ENCODE measurements around the gene LRRC26.

LRRC26 gene

DNA sequence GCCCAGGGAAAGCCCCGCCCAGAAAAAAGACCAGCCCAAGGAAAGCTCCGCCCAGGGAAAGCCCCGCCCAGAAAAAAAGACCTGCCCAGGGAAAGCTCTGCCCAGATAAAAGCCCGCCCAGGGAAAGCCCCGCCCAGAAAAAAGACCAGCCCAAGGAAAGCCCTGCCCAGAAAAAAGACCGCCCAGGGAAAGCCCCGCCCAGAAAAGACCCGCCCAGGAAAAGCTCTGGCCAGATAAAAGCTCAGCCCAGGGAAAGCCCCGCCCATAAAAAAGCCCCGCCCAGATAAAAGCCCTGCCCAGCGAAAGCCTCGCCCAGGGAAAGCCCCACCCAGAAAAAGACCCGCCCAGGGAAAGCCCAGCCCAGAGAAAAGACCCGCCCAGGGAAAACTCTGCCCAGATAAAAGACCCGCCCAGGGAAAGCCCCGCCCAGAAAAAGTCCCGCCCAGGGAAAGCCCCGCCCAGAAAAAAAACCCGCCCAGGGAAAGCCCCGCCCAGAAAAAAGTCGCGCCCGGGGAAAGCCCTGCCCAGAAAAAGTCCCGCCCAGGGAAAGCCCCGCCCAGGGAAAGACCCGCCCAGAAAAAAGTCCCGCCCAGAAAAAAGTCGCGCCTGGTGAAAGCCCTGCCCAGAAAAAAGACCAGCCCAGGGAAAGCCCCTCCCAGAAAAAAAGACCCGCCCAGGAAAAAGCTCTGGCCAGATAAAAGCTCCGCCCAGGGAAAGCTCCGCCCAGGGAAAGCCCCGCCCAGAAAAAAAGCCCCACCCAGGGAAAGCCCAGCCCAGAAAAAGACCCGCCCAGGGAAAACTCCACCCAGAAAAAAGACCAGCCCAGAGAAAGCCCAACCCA lies 19.0 kb downstream of the LRRC26 start:
- no peak for DNase-seq (ENCODE audit: low spot score)

DNA sequence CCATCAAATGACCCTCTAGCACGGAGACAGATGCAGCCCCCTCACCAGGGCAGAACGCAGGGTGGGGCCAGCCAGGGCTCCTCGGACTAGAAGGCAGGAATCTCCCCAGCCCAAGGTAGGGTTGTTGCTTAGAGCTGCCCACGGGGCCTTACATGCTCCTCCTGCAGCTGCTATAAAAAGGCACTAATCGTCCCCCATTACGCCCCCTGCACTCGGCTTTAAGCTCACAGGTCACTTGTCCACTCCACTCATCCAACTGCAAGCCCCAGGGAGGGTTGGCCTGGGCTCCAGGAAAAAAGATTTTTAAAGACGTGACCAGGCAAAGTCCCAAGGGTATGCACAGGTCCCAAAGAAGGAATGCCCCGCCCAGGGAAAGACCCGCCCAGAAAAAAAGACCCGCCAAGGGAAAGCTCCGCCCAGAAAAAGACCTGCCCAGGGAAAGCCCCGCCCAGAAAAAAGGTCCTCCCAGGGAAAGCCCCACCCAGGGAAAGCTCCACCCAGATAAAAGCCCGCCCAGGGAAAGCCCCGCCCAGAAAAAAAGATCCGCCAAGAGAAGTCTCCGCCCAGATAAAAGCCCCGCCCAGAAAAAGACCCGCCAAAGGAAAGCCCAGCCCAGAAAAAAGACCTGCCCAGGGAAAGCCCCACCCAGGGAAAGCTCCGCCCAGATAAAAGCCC lies 19.8 kb downstream of the LRRC26 start:
- no peak for DNase-seq (ENCODE audit: low spot score)

DNA sequence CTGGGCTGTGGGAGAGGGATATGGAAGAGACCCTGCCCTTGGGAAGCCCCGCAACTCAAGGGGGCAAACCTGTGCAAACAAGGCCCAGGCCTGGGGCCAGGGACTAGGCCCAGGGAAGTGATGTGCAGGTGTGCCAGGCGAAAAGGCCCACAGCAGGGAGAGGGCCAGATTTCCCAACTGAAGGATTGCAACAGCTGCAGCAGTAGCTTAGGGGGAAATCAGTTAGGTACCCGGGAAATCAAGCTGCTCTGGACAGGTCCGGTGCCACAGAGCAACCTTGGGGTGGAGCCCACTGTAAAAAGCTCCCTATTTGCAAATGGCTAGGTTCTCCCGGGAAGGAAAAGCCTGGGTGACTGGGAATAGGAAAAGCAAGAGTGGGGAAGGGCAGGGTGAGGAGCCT lies 20.5 kb downstream of the LRRC26 start:
- no peak for DNase-seq (ENCODE audit: low spot score)

DNA sequence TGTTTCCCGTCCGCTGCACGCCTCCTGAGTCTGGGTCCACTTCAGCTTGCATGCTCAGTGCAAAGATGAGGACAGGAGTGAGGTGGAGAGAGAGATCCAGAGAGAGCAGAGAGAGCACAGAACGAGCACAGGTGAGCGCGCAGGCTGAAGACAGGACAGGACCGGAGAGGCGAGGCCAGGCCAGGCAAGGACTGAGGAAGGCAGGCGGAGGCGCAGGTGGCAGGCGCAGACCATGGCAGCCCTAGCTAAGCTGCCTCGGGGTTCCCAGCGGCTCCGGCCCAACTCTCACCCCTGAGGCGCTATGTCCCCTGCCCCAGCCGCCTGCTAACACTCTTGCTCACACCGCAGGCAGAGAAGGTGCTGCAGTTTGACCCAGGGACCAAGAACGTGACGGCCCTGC lies 21.2 kb downstream of the LRRC26 start:
- no peak for DNase-seq (ENCODE audit: low spot score)

DNA sequence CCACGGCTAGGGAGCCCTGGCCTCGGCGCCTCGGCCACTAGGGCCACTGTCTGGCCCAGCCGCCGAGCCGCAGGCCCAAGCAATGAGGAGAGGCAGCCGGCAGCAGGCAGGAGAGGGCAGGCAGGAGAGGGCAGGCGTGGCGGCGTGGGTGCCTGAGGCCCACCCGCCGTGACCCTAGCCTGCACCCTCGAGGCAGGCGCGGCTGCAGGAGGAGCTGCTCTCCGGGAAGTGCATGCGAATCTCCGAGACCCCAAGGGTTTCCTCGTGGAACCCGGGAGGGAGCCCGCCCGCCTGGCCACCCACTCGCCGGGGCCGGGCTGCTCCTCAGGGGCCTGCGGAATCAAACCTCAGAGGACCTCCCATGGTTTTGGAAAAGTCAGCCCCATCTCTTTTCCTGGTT lies 21.6 kb downstream of the LRRC26 start:
- no peak for DNase-seq (ENCODE audit: low spot score)

DNA sequence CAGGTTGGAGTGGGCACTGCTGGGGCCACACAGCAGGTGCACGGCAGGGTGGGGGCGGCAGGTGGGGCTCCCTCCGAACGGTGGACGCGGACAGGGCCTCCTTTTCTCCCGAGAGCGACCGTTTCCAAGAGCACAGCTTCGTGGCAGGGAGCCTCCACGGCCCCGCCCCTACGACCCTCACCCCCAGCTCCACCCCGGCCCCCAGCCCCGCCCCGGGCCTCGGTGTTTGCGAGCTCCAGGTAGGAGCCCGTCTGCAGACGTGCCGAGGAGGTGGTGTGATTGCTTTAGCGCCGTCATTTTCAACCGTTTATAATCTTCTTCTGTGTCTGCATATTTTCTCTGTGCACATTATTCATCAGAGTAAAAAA lies 22.1 kb downstream of the LRRC26 start:
- no peak for DNase-seq (ENCODE audit: low spot score)

DNA sequence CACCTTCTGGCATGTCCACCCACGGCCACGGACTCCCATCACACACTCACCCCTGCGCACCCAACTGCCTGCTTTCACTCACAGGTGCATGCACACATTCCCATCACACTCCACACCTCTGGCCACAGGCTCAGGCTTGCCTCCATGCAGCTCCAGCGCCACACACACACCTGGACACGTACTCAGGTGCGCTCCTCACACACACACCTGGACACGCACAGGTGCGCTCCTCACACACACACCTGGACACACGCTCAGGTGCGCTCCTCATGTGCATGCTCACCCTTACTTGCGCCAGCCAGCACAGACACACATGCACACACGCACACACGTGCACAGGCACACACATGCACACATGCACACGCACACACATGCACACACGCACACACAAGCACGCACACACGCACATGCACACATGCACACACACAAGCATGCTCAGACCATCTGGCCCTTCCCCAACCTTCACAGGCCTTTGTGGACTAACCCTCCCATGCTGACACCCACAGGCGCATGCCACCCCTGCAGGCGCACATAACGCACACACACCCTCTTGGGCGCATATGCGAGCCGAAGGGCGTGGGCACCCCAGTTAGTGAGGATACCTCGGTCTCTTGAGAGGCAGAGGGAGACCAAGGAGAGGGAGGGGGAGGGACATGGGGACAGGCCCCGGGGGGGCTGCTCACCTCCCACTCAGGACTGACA lies 22.6 kb downstream of the LRRC26 start:
- DNase-seq (ENCODE audit: low spot score) = no peak

DNA sequence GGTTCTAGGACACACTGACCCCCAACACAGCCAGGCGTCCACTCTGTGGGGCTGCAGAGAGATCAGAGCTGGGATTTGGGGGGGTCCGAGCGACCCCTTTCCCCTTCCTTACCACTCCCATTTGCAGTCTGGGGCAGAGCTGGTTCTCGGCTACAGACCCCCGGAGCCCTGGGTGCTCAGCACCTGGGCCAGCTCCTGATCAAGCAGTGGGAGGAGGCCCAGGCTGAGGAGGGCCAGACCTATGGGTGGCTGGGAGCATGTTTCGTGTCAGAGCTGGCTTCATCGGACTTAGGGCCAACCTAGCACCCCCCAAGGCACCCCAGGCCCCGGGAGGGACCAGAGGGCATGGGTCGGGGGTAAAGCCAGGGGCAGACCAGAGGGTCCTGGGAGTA lies 23.3 kb downstream of the LRRC26 start:
- DNase-seq (ENCODE audit: low spot score) = no peak

DNA sequence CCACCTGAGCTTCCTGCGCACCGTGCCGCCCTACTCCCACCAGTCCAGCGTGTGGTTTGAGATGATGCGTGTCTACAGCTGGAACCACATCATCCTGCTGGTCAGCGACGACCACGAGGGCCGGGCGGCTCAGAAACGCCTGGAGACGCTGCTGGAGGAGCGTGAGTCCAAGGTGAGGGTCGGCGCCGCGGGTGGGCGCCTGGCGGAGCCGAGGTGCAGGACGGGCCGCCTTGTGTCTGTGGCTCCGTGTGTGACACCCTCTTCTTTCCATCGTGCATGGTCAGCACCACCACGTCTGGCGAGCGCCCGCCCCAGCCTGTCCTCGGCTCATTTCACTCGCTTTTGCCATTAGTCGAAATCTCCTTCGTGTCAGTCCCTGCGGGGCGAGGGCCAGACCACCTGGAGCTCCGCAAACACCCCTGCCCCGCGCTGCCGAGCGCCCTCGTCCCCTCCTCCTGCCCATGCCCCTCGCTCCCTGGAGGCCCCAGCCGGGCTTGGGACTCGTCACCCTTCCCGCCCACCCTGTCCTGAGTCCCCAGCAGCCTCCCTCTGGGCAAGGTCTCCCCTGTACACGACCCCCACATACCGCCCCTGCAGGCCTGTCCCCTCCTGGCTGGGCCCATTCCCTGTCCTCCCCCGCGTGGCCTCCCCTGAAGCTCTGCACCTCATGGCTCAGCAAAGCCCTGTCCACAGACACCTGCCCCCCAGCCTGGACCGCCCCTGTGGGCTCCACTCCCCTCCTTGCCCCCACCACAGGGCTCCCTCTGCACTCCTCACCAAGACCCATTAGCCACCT lies 23.9 kb downstream of the LRRC26 start:
- DNase-seq (ENCODE audit: low spot score) = no peak

DNA sequence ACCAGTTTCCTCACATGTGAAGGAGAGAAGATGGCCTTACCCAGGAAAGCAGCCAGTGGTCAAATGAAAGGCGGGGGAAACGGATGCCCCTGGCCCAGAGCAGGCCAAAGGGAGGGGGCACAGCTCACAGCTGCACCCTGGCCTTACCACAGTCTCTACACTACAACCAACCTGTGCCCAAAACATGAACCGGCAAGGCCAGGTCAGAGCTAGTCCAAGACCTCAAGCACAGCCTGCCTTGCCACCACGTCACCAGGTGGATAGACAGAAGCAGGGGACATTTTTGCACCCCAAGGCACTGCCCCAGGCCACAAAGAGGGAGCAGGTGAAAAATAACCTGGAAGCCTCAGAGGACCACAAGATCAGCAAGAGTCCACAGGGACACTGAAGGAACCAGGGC lies 26.4 kb downstream of the LRRC26 start:
- no peak for DNase-seq (ENCODE audit: low spot score)

DNA sequence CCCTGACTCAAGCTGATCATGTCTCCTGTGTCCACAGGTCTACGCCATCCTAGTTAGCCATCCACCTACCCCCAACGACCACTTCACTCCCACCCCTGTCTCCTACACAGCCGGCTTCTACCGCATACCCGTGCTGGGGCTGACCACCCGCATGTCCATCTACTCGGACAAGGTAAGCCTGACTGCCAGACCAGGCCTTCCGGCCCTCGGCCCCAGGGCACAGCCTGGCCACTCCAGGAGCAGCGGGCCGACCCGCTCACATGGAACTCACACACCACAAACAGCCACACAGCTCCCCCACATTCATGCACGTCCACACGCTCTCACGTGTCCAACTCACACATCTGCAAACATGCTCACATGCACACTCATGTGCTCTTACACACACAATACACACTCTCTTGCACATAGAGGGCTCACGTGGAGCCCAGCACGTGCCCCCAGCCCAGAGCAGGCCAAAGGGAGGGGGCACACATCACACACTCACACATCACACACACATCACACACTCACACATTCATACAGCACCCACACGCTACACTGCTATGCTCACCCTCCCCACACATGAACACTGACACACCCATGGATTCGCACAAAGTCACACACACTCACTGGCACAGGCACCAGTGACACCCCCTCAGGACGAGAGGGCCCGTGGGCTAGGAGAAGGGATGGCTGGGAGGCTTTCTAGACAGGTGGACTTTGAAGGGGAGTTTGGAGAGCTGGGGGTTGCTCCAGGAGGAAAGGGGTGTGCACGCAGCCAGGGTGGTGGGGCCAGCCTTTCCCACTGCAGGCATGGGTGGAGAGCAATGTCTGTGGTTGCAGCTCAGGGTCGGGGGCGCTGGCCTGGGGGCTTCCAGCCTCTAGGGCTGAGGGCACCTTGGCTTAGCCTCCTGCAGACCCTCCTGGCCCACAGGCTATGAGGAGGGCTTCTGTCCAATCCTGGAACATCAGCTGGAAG lies 27.6 kb downstream of the LRRC26 start:
- no peak for DNase-seq (ENCODE audit: low spot score)

DNA sequence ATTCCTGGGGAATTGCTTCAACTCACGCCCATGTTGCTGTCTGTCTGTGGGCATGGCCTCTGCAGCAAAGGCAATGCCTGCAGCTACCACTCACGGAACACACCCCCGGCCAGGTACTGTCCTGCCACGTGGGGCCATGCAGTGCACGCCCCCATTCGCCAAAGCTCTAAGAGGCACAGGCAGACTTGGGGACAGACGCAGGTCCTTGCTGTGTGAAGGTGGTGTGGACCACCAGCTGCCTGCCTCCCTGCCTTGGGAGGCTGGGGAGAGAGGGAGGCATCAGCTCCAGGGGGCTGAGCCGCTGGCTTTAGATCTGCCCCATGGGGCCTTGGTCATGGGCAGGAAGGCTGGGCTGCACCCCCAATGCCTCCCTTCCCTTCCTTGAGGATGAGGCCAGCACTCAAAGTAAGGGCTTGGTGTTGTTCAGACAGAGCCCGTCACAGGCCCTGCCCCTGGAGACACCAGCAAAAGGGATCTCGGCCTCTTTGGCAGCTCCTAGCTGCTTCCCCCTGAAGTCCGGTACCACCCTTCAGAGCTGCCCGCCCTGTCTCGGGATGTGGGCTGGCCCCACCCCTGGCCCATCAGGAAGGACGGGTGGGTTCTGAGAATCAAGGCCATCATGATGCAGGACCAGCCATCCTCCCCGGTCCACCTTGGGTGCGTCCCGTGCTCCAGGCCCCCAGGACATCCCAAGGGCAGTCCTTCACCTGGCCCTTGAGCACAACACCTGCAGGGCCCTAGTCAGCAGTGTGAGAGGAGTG lies 28.6 kb downstream of the LRRC26 start:
- DNase-seq (ENCODE audit: low spot score) = no peak

DNA sequence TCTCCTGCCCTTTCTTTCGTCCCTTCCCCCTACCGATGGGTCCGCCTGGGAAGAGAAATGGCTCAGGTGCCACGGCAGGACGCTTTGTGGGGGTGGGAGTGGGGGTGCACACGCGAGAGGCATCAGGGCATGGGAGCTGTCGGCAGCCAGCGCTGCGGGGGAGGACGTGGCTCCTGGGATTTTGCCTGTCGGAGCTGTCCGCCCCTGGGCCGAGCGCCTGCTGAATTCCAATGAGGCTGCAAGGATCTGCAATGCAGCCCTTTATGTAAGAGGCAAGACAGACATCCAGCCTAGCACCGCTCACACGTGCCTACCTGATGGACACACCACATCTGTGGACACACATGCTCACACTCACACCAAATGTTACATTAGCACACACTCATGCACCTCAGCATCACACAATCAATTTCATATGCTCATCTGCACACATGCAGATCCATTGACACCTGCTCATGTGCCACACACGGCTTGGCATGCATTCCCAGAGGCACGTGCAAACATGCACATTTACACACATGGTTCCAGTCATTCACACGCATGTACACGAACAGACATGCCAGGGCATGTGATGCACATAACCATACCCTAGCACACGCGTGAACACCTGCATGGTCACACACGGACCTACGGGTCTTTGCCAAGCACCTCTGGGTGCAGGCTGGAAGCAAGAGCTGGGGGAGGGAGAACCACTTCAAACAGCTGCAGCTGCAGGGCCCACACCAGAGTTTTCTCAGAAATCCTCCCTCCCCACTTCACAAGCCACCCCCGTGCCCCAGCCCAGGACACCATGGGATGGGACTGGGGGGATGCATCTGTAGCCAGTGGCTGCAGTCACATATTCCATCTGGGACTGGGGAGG lies 29.5 kb downstream of the LRRC26 start:
- no peak for DNase-seq (ENCODE audit: low spot score)

DNA sequence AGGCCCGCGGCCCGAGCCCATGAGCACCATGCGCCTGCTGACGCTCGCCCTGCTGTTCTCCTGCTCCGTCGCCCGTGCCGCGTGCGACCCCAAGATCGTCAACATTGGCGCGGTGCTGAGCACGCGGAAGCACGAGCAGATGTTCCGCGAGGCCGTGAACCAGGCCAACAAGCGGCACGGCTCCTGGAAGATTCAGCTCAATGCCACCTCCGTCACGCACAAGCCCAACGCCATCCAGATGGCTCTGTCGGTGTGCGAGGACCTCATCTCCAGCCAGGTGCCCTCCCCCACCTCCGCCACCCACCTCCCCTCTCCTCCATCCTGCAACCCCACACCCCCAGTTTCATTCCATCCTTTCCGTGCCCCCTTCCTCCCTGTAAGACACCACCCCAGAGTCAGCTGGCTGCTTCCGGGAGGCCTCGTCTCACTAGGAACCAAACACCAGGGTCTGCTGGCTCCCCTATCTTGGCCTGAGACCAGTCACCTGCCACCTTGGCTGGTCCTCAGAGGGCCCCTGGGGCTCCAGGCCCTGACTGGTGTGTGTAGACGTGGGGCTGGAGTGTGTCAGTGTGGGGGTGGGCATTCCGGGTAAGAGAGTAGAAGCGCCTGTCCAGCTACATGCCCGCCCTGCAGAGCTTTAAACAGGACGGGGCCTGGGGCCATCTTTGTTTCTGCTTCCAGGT lies 30.2 kb downstream of the LRRC26 start:
- DNase-seq (ENCODE audit: low spot score) = no peak

DNA sequence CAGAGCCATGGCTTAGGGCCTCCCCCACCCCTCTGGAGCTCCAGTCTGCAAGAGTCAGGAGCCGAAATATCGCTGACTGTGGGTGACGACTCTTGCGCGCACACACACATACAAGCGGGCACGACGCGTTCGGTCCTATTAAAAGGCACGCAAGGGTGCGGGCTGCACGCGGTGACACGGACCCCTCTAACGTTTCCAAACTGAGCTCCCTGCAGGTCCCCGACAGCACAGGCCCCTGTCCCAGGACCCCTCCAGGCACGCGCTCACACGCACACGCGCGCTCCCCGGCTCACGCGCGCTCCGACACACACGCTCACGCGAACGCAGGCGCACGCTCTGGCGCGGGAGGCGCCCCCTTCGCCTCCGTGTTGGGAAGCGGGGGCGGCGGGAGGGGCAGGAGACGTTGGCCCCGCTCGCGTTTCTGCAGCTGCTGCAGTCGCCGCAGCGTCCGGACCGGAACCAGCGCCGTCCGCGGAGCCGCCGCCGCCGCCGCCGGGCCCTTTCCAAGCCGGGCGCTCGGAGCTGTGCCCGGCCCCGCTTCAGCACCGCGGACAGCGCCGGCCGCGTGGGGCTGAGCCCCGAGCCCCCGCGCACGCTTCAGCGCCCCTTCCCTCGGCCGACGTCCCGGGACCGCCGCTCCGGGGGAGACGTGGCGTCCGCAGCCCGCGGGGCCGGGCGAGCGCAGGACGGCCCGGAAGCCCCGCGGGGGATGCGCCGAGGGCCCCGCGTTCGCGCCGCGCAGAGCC lies 31.0 kb downstream of the LRRC26 start, which contains the start of gene GRIN1:
GRIN1 (plus strand) TSS at position 433 of the 746 bp plus-strand sequence. CDS start 333 bp downstream, outside the sequence.
- no peak for DNase-seq (ENCODE audit: low spot score)

DNA sequence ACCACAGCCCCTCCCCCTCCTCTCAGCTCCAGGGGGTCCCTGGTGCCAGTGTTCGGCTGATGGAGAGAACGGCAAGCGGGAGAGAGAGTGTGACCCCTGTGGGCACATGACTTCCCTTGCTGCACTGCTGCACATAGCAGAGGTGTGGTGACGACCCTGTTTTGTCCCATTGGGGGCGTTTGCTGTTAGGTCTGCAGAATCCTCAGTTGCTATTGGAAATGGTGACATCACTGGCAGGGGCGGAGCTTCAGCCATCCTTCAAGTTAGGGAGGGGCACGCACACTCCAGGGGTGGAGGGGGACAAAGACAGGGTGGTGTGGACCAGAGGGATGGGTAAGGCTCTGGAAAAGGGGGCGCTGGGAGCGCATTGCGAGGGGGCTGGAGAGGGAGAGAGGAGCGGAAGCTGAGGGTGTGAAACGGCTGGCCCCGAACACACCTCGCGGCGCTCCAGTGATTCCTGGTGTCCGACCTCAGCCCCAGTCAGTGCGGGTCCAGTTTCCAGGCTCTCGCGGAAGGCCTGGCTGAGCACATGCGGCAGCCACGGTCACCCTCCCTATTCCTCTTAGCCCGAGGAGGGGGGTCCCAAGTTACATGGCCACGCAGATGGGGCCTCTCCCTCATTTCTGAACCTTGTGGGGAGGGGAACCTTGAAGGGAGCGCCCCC lies 31.7 kb downstream of the LRRC26 start:
- DNase-seq (ENCODE audit: low spot score) = no peak

DNA sequence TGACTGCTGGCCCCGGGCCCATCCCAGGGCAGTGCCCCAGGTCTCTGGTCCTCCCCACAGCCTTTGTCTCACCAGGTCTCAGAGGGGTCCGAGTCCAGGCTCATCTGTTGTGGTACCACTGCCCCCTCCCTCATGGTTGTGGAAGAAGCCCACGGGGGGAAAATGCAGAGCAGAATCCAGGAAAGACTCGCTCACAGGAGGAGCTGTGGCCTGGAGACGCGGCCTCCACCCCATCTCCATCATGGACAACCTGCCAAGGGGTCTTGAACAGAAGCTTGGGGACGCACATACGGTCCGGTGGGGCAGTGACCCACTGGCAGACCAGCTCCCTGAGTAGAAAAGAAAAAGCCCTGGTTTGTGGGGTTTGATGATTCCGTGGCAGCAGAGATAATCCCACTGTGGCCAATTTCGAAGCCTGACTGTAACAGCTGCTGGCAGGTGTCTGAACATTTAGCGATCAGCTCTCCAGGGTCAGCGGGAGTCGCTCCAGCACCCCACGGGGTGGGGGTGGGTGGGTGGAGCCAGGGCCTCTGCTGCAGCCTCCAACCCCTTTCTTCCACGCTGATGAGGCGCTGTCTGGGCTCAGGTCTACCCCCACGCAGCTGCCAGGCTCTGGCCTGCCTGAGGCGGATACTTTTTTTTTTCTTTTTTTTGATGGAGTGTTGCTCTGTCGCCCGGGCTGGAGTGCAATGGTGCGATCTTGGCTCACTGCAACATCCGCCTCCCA lies 32.8 kb downstream of the LRRC26 start:
- DNase-seq (ENCODE audit: low spot score) = no peak

Data from kidney capillary endothelial cell (primary cell).